HCT116 (cell line): ENCODE data around the gene POLG.

Experiments
- TF ChIP-seq, protein P1 (sequence below), 3 experiments: fragments of 200-600 bp in 1 of 3; sonication (generic) in 1 of 3; IDR thresholded peaks in 2 of 3; conservative IDR thresholded peaks in 1 of 3; 2 replicates each; pipeline ENCODE4 v1.5.1; 2012 to 2017; ENCODE audit warnings: low read depth in 2 of 3, low read length in 2 of 3, antibody characterized with exemption in 1 of 3, borderline replicate concordance in 1 of 3, control low read depth in 1 of 3, mild to moderate bottlenecking in 1 of 3, mixed read lengths in 1 of 3, mixed run types in 1 of 3, moderate library complexity in 1 of 3; ENCODE audit not compliant: insufficient read depth in 1 of 3
- TF ChIP-seq, protein P2 (sequence below): IDR thresholded peaks from 2 replicates; pipeline ENCODE4 v1.6.1; 2012

DNA sequence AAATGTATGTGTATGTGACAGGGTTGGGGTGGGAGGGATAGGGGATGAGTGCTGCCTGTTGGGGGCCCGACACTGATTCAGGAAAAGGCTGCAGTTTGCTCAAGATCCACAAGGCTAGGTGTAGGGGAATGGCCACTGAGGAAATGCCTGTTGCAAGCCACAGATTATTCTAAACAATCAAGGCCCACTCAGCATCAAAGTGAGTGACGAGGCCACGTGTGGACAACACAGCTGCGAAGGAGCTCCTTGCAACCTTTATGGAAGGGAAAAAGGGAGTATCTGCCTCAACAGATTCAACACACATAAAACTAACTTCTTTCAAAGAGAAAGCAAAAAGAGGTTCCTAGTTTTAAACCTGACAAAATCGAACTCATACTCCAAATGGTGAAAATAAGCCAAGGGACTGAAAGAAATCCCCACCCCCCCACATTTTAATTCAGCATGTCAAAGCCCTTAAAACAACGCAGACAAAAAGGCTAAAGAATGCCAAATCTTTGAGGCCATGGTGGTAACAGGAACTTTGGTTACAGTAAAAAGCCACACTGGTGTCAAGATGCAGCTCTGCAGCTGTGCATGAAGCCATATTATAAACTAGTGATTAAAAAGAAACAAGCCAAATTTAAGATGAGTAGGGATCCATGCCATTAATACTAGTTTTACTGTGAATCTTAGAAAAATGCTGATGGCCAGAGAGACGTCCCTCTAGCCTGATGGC lies 3.6 kb downstream of the POLG start:
- TF ChIP-seq, protein P1, sequence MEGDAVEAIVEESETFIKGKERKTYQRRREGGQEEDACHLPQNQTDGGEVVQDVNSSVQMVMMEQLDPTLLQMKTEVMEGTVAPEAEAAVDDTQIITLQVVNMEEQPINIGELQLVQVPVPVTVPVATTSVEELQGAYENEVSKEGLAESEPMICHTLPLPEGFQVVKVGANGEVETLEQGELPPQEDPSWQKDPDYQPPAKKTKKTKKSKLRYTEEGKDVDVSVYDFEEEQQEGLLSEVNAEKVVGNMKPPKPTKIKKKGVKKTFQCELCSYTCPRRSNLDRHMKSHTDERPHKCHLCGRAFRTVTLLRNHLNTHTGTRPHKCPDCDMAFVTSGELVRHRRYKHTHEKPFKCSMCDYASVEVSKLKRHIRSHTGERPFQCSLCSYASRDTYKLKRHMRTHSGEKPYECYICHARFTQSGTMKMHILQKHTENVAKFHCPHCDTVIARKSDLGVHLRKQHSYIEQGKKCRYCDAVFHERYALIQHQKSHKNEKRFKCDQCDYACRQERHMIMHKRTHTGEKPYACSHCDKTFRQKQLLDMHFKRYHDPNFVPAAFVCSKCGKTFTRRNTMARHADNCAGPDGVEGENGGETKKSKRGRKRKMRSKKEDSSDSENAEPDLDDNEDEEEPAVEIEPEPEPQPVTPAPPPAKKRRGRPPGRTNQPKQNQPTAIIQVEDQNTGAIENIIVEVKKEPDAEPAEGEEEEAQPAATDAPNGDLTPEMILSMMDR (IDR thresholded peaks at IDR 0.05 in 2 of 3, conservative IDR thresholded peaks at IDR 0.05 in 1 of 3; ENCODE audit: borderline replicate concordance in 1 of 3, insufficient read depth in 1 of 3, low read depth in 2 of 3, low read length in 2 of 3): no peak
- TF ChIP-seq, protein P2, sequence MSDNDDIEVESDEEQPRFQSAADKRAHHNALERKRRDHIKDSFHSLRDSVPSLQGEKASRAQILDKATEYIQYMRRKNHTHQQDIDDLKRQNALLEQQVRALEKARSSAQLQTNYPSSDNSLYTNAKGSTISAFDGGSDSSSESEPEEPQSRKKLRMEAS: no peak
